Measurements from ENCODE around the gene VSIR. TPM values are rescaled to one million over a fixed set of nuclear protein-coding genes. Genes with fewer than 3 reads are reported as not detected.
A peak's percentile ranks its signal among the peaks of the same experiment; 100 is the strongest.

VSIR gene
- total and polyA plus RNA-seq, 3 donors from 2014 or later: 26.1 to 54.6 (median 54.4) TPM

DNA sequence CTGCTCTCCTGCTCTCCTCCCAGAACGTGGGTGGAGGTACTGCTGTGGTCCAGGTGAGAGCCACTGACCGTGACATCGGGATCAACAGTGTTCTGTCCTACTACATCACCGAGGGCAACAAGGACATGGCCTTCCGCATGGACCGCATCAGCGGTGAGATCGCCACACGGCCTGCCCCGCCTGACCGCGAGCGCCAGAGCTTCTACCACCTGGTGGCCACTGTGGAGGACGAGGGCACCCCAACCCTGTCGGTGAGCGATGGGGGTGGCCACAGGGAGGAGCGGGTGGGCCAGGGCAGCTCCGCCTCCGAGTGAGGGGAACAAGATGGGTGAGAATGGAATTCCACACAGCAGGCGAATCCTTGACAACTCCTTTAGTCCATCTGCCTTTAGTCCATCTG, 31.6 kb downstream of the VSIR start:
- Histone ChIP-seq H3K27ac (no peak overlapping the region), H3K27me3 (no peaks in the 10 kb centered on the region), H3K9me3 (no peaks in the 10 kb centered on the region), H3K36me3 (ENCODE audit: low read depth, missing control alignments) (no peaks in the 10 kb centered on the region), H3K4me3 (no peak overlapping the region), H3K4me1 (peaks cover 9% of the 10 kb centered on the region)
- TF ChIP-seq, protein P1, sequence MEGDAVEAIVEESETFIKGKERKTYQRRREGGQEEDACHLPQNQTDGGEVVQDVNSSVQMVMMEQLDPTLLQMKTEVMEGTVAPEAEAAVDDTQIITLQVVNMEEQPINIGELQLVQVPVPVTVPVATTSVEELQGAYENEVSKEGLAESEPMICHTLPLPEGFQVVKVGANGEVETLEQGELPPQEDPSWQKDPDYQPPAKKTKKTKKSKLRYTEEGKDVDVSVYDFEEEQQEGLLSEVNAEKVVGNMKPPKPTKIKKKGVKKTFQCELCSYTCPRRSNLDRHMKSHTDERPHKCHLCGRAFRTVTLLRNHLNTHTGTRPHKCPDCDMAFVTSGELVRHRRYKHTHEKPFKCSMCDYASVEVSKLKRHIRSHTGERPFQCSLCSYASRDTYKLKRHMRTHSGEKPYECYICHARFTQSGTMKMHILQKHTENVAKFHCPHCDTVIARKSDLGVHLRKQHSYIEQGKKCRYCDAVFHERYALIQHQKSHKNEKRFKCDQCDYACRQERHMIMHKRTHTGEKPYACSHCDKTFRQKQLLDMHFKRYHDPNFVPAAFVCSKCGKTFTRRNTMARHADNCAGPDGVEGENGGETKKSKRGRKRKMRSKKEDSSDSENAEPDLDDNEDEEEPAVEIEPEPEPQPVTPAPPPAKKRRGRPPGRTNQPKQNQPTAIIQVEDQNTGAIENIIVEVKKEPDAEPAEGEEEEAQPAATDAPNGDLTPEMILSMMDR (IDR thresholded peaks at IDR 0.05): no peak
- TF ChIP-seq POLR2A (IDR thresholded peaks at IDR 0.05): no peak
- intact Hi-C loops (cut with DNase I; ENCODE audit: low total_unique reads): no loop called here
- 94 to 98% methylated on average over 19 to 20 of the region's 20 CpGs for WGBS, 2 donors
- no peak for DNase-seq

DNA sequence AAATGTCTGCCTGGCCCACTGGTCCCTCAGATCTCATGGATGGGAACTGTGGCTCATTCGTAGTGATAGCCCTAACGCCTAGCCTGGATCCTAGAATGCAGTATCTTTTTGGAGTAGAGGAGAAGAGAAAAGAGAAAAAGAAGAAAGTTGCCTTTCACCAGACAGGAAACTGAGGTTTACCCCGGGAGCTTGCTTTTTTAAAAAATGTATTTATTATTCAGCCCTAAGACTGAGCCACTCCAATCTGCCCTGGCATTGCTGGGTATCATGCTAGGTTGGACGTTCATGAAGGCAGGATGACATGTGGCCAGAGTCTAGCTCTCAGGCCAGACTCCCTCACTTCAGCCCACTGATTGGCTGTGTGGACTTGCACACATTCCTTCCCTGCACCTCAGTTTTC, 32.3 kb downstream of the VSIR start:
- Histone ChIP-seq H3K36me3 (ENCODE audit: low read depth, missing control alignments) (no peaks in the 10 kb centered on the region), H3K4me3 (no peak overlapping the region), H3K27ac (no peak overlapping the region), H3K27me3 (no peaks in the 10 kb centered on the region), H3K4me1 (peaks cover 3% of the 10 kb centered on the region), H3K9me3 (no peaks in the 10 kb centered on the region)
- intact Hi-C loops (cut with DNase I; ENCODE audit: low total_unique reads): no loop called here
- DNase-seq: no peak
- 66 to 68% methylated on average over 4 of the region's 4 CpGs for WGBS, 2 donors
- TF ChIP-seq POLR2A (IDR thresholded peaks at IDR 0.05): no peak
- TF ChIP-seq, protein P1 (IDR thresholded peaks at IDR 0.05): no peak

DNA sequence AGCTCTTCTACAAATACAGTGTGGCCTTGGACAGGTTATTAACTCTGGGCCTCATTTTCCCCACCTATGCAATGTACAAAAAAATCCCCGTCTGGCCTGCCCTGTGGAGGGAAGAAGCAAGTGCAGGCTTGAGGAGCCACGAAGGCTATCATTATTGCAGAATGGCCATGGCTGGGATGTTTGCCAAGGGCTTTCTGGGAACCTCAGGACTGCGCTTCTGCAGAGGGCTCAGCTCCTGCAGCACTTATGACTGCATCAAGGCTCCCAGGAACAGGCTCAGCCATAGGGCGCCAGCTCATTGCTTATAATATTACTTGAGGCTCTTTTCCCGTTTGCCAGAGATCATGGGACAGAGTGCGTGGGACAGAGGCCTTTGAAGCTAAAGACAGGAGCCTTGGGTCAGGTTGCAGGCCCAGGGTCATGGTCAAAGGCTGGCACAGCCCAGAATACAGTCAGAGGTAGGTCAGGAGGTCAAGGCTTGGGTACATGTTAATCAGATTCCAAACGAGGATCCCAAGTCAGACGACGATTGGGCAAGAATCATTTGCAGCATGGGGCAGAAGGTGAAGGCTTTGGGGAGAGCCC, 33.2 kb downstream of the VSIR start:
- TF ChIP-seq, protein P1 (IDR thresholded peaks at IDR 0.05): no peak
- no peak for TF ChIP-seq POLR2A (IDR thresholded peaks at IDR 0.05)
- peak; percentile 71 for DNase-seq
- H3K4me1 ChIP-seq: peaks cover 3% of the 10 kb centered on the region
- no peak overlapping the region for H3K4me3 ChIP-seq
- H3K9me3 ChIP-seq: no peaks in the 10 kb centered on the region
- intact Hi-C loops (cut with DNase I; ENCODE audit: low total_unique reads): no loop called here
- H3K27me3 ChIP-seq: no peaks in the 10 kb centered on the region
- H3K36me3 ChIP-seq (ENCODE audit: low read depth, missing control alignments): no peaks in the 10 kb centered on the region
- no peak overlapping the region for H3K27ac ChIP-seq
- WGBS, 2 donors: 47 to 56% methylated on average over 9 of the region's 9 CpGs

DNA sequence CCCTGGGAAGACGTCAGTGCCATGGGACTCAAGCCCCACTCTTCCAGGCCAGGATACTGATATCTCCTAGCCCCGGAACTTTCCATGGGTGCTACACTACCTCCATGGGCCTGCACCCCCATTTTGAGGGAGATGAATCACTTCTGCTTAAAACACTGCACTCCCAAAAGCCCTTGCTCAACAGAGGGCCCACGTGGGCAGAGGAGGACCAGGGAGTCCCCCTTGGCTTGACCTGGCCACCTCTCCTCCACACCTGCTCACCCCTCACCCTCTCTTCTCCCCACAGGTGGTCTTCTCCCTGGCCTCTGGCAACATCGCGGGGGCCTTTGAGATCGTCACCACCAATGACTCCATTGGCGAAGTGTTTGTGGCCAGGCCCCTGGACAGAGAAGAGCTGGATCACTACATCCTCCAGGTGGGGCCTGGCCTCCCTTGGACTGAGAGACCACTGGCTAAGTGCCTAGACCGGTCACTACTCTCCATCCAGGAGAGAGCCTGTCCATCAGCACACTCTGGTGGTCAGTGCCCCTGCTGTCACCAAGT, 33.9 kb downstream of the VSIR start:
- H3K36me3 ChIP-seq (ENCODE audit: low read depth, missing control alignments): no peaks in the 10 kb centered on the region
- H3K4me1 ChIP-seq: peaks cover 3% of the 10 kb centered on the region
- 92 to 95% methylated on average over 7 to 8 of the region's 8 CpGs for WGBS, 2 donors
- DNase-seq: no peak
- intact Hi-C loops (cut with DNase I; ENCODE audit: low total_unique reads): no loop called here
- TF ChIP-seq, protein P1 (IDR thresholded peaks at IDR 0.05): no peak
- no peak for TF ChIP-seq POLR2A (IDR thresholded peaks at IDR 0.05)
- no peak overlapping the region for H3K4me3 ChIP-seq
- no peaks in the 10 kb centered on the region for H3K27me3 ChIP-seq
- H3K27ac ChIP-seq: no peak overlapping the region
- no peaks in the 10 kb centered on the region for H3K9me3 ChIP-seq

DNA sequence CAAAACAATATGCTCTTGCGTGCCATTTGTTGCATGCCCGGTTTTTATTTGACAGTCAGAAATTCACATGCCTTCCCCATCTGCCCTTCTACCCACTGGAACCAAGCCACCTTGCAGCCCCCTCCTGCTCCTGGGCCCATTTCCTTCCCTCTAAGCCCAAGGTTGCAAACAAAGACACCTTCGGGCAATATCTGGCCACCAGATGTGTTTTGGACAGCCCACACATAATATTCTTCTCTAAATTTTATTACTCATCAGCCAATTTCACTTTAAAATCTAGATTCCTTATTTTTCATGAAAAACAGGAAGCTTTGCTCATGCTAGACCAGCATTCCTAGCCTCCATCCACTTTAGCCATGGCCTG, 35.5 kb downstream of the VSIR start:
- intact Hi-C loops (cut with DNase I; ENCODE audit: low total_unique reads): no loop called here
- no peak for DNase-seq
- Histone ChIP-seq H3K27ac (no peak overlapping the region), H3K4me1 (peaks cover 3% of the 10 kb centered on the region), H3K9me3 (no peaks in the 10 kb centered on the region), H3K36me3 (ENCODE audit: low read depth, missing control alignments) (no peaks in the 10 kb centered on the region), H3K27me3 (no peaks in the 10 kb centered on the region), H3K4me3 (no peak overlapping the region)
- no peak for TF ChIP-seq POLR2A (IDR thresholded peaks at IDR 0.05)
- TF ChIP-seq, protein P1 (IDR thresholded peaks at IDR 0.05): no peak
- WGBS, 2 donors: 78 to 92% methylated on average over 3 of the region's 3 CpGs

Measured in testis (tissue), 3 donors.